Cerebellar cortex (tissue), 1 donor: ENCODE measurements around the gene ARFGEF2.

ENCODE experiments used
- DNase-seq: peaks from one replicate; pipeline ENCODE4 v3.0.0-alpha.2; 2015; ENCODE audit warnings: low spot score

Gene ARFGEF2

DNA sequence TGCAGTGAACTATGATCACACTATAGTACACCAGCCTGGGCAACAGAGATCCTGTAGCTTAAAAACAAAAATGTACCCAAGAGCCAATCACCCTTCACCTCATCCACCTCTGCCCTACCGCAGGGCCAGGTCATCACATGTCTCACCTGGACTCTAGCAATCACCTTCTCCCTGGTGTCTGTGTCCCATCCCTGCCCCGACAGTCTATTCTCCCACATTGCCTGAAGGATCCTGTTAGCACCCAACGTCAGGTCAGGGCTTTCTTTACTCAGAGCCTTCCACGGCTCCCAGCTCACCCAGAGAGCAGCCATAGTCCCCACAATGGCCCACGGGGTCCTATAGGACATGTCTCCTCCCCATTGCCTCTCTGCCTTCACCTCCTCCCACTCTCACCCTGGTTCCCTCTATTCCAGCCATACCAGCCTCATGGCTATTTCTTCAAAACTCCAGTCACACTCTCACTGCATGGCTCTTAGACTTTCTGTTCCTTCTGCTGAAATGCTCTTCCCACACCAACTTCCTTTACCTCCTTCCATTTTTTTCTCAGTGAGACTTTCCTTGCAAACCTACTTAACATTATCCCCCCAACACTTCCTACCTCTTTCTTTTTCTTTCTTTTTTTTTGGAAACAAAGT lies 22.5 kb upstream of the ARFGEF2 start:
- DNase-seq: no peak

- DNase-seq: no peak
Observed at GRCh38 chr20:48899881-48900280, 21.6 kb upstream of the ARFGEF2 start.

DNA sequence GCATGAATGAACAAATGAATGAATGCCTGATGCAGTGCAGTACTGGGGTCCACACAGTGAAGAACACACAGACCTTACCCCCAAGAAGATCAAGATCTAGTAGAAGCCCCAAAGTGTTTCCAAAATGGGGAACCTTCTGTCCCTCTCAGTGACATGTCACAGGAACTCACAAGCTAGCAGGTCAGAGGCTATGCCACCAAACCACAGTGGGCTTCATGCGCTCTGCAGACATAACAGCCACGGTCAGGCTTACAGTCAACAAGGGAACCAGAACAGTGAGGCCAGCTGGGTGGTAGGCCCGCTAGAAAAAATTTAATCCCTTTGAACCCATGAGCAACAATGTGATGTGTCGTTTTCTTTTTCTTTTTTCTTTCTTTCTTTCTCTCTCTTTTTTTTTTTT lies 20.2 kb upstream of the ARFGEF2 start:
- DNase-seq: no peak

DNA sequence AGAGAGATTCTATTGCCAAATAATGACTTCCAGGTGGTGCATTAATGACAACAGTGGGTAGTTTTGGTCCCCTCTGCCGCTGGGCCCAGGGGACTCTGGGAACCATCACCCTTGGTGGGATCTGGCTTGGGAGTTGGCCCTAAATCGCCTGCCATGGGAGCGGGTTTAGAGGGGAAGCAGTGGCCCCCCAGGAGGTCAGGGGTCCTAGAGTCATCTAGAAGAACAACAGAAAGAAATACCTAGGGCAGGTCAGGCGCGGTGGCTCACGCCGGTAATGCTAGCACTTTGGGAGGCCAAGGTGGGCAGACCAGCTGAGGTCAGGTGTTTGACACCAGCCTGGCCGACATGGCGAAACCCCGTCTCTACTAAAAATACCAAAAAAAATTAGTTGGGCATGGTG lies 17.8 kb upstream of the ARFGEF2 start:
- DNase-seq: no peak

GRCh38 chr20:48904566-48905296 lies 16.8 kb upstream of the ARFGEF2 start:
- peak; percentile 56 for DNase-seq

GRCh38 chr20:48905297-48905647 lies 16.2 kb upstream of the ARFGEF2 start:
- no peak for DNase-seq

DNA sequence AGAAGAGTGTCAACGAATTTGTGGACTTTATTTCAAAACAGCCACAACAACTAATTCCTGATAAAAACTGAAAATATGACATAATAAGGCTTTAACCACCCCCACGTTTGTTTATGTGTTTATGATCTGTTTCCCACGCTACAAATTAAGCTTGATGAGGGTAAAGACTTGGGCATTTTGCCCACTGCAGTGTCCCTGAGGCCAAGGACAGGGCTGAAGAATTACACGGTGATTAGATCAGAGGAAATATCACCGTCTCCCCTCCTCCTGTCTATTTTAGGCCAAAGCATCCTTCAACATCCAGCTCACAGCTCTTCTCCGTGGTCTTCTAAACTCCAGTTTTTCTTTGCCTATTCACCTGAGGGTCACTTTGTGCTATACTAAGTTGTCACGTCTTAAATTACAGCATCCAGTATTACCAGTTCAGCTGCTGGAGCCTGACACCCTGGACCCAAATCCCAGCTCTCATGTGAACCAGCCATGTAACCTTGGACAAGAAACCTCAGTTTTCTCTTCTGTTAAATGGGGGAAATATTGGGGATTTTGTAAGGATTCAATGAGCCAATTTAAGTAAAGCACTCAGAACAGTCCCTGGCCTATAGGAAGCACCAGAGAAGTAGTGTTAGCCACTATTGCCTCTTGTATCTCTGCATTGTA lies 15.2 kb upstream of the ARFGEF2 start:
- no peak for DNase-seq

GRCh38 chr20:48908656-48909319 lies 12.7 kb upstream of the ARFGEF2 start:
- no peak for DNase-seq

GRCh38 chr20:48909910-48910309 lies 11.6 kb upstream of the ARFGEF2 start:
- DNase-seq: no peak

DNA sequence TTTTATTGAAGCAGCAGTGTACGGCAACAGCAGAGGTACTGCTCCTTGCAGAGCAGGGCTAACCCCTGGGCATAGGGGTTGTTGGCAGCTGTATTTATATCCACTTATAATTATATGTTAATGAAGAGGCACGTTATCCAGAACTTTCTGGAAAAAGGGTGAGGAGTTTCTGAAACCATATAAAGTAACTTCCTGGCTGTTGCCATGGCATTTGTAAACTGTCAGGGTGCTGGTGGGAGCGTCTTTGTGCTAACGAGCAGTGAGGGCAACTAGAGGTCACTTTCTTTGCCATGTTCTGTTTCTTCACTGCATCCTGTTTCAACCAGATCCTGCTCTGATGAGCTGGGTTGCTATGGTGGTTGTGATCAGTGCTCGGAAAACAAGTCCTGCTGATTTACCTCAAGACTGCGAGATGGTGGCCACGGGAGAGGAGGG lies 11.1 kb upstream of the ARFGEF2 start:
- DNase-seq: no peak

DNA sequence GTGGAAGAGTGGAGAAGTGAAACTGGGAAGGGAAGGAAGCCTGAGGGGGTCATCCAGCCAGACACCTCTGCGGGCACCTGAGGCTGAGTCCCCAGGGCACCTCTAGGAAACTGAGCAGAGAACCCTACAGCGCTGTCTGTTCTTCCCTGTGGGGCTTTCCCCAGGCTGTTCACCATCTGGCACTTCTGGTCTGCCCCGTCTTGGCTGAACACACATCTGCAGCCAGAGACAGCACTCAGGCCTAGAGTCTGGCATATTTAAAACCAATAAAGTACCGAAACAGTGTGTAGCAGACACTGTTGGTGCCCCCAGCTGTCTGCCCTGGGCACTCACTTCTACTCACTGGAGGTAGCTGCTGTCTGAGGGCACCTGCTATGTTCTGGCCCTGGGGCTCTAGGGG lies 9.4 kb upstream of the ARFGEF2 start:
- no peak for DNase-seq

DNA sequence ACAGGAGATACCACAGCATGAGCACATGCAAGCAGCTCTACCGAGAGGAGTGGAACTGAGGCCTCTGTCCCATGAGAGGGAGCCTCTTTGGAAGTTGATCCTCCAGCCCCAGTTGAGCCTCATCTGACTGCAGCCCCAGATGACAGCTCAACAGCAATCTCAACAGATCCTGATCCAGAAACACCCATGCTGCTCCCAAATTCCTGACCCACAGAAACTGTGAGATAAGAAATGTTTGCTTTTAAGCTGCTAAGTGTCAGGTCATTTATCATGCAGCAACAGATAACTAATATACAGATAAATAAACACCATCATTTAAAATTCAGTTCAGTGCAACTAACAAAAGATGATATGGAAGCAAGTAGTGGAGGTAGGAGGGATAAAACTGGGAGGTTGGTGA lies 4.8 kb upstream of the ARFGEF2 start:
- no peak for DNase-seq

GRCh38 chr20:48919336-48919881 lies 2.1 kb upstream of the ARFGEF2 start:
- no peak for DNase-seq

- no peak for DNase-seq
Observed at GRCh38 chr20:48919882-48920526, 1.5 kb upstream of the ARFGEF2 start.

- DNase-seq: no peak
Observed at GRCh38 chr20:48920527-48921167, 864 bp upstream of the ARFGEF2 start.

- no peak for DNase-seq
Observed at GRCh38 chr20:48921883-48922820, 641 bp downstream of the ARFGEF2 start.

GRCh38 chr20:48923149-48923718 lies 1.7 kb downstream of the ARFGEF2 start:
- no peak for DNase-seq

DNA sequence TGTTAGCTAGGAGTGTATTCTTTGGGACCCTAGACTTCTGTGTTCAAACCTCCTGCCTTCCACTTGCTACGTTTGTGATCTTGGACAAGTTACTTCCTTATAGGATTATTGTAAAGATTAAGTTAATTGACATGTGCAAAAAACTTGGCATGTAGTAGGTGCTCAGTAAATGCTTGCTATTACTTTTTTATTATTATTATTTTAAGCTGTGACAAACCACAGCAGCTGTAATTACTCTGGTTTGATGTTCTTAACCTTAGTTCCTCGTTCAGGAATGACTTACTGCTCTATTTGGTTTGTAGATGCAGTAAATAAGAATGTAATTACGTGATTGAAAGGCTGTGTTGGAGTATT lies 3.2 kb downstream of the ARFGEF2 start:
- no peak for DNase-seq

DNA sequence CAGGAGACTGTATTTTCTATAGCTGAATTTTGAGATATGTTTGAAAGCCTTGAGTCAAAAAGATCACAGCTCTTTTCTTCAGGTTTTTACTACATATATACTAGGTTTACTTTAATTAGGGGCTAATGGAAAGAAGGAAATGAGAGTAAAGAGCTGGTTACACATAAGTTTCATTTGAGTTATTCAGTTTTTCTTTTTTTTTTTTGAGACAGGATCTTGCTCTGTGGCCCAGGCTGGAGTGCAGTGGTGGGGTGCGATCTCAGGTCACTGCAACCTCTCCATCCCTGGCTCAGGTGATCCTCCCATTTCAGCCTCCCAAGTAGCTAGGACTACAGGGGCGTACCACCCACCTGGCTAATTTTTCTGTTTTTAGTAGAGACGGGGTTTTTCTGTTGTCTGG lies 4.8 kb downstream of the ARFGEF2 start:
- no peak for DNase-seq

- DNase-seq: no peak
Observed at GRCh38 chr20:48926821-48927220, 5.3 kb downstream of the ARFGEF2 start.
